Renal cortical epithelial cell (primary cell): ENCODE results near the gene NTF3. TPM values are rescaled to one million over a fixed set of nuclear protein-coding genes. Genes with fewer than 3 reads are reported as not detected.

ENCODE experiments used
- DNase-seq: peaks from one replicate; pipeline ENCODE4 v3.0.0-alpha.2; 2011; ENCODE audit warnings: low read depth
- total RNA-seq: library from RNA; depleted of rRNA; stranded (reverse); fragments of >200 nt; gene quantifications from 2 replicates; pipeline ENCODE4 v1.2.3, GENCODE V29; 2014

The NTF3 gene
- total RNA-seq, 1 donor from 2014 or later = 3.6 TPM

- DNase-seq = no peak
These were observed 56.2 kb downstream of the NTF3 start for GRCh38 chr12:5487948-5488625.

GRCh38 chr12:5488626-5488955, 56.7 kb downstream of the NTF3 start:
- DNase-seq = no peak

GRCh38 chr12:5489017-5489416, 57.1 kb downstream of the NTF3 start:
- DNase-seq = no peak

- no peak for DNase-seq
These were observed 58.0 kb downstream of the NTF3 start for GRCh38 chr12:5489760-5490406.

DNA sequence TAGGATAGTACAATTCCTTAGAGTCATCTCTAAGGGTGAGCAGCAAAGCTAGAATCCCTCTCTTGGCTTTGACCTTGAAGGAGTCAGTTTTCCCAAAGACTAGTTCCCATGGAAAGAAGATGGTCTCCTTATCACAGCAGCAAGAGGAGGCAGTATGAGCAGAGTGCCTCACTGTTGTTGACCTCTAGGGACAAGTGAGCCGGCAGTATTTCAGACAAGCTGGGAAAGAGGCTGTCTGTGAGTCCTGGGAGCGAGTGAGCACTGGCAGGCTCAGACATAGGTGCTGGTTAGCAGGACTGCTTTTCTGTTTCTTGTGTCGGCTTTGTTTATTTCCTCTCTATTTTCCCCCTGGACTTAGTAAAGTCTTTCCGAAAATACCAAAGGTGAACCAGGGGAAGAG, 60.7 kb downstream of the NTF3 start:
- no peak for DNase-seq

DNA sequence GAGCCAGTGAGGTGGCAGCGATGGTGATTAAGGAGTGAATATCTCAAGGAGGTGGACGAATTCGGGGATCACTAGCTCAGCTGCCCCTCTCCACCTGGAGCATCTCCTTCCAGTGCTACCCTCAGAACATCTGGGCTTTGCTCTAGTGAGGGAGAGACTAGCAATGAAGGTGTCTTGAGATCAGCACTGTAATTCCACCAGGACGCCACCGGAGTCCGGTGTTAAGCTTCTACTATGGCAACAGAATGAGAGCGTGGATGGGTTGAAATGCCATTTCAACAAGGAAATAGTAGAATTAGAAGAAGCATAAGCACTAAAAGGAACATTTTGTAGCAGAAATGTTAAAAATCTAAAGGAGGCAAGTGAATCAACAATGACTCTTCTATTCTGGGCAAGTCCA, 61.1 kb downstream of the NTF3 start:
- no peak for DNase-seq

DNA sequence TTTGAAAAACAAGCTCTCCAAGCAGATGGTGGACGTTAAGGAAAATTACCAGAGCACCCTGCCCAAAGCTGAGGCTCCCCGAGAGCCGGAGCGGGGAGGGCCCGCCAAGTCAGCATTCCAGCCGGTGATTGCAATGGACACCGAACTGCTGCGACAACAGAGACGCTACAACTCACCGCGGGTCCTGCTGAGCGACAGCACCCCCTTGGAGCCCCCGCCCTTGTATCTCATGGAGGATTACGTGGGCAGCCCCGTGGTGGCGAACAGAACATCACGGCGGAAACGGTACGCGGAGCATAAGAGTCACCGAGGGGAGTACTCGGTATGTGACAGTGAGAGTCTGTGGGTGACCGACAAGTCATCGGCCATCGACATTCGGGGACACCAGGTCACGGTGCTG, 62.4 kb downstream of the NTF3 start:
- no peak for DNase-seq

GRCh38 chr12:5497329-5498053, 65.6 kb downstream of the NTF3 start:
- DNase-seq = peak; percentile 35

GRCh38 chr12:5498076-5498475, 66.2 kb downstream of the NTF3 start:
- DNase-seq = peak; percentile 18

GRCh38 chr12:5498806-5499205, 66.9 kb downstream of the NTF3 start:
- no peak for DNase-seq

DNA sequence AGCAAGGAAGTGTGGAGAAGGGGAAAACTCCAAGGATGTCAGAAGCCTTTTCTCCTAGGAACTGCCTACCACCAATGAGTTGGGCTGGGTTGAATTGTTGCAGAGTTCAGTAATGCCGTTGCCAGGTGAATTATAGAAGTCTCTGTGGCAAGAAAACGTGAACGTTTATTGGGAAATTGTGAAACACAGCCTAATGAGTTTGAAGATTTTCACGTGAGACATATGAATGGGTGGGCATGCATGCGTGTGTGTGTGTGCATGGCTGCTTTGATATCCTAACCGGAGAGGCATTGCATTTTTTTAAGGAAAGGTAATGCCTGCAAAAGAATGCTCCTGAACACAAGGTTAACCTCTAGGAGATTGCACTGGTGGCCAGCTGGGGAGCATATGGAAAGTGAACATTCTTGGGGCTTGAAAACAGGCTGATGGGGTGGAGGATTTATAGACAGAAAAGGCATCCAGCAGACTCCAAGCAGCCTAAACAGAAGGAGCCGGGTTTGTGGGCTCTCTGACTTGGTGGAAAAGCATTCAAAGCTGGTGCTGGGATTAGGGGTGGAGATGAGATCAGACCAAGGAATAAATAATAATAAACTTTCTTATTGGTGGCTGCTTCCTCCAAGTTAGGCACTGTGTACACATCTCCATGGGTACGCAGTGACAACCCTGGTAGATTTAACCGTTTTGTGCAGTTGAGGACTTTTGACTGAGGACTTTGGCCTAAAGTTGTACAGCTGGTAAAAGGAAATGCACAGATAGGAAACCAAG, 67.8 kb downstream of the NTF3 start:
- DNase-seq = no peak

DNA sequence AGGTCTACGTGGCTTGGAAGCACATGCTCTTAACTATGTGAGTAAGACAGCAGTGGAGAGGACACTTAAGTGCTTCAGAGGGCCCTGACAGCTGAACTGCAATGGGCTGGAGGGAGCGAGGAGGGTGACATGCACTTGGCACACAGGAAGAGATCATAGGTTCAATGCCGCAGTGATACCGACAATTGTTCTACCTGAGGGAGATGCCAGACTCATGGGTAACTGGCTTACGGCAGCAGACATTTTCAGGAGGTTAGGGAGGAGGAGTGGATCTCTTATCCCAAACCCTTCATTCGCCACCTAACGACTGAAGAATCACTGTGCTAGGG, 68.4 kb downstream of the NTF3 start:
- DNase-seq = no peak

GRCh38 chr12:5503774-5504173, 71.9 kb downstream of the NTF3 start:
- DNase-seq = peak; percentile 16

DNA sequence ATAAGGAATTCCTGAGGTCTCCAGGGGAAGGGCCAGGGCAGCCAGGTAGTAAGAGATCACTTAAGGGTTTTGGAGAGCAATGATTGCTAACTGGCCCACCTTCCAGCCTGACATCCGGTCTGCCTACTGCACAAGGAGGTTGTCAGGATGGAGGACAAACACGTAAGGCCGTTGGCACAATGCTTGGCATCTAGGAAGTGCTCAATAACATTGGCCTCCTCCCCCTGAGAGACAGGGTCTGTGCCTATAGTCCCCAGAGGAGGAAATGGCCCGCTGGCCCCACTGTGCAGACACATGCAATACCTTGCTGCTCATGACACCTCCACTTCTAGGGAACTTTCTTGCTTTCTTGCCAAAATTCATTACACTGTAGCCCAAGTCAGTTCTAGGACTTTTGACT, 73.2 kb downstream of the NTF3 start:
- DNase-seq = no peak

DNA sequence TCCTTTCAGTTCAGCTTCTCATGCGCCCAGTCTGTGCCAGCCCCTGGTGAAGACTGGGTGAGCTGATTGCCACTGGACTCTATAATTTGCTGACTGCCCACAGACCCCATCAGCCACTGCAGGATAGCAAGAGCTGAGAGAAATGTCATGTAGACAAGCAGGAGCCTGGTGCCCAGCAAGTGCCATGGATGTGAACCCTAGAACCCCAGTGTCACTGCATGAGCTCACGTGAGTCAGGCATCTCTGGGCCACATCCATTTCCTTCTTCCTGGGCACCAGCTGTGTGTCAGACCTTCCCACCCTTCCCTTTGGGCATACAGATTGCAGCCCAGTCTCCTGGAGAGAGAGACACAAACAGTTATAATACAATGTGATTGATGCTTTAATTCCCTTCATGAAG, 73.8 kb downstream of the NTF3 start:
- no peak for DNase-seq

DNA sequence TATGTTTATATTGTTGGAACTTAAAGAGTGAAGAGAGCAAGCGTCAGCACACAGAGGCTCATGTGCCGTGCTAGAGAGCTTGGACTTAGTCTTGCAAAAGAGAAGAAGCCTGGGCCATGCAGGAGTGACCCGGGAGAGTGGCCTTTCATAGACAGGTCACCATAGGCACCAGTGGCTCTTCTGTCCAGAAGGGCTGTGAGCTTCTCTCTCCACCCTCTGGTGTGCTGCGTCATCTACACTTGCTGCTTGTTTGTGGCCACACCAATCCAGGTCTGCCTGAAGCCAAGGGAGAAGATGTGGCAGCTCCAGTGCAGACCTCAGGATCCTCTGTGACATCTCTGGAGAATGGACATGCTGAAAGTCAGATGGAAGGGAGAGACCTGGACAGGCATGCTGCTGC, 74.4 kb downstream of the NTF3 start:
- DNase-seq = no peak

- no peak for DNase-seq
These were observed 74.9 kb downstream of the NTF3 start for GRCh38 chr12:5506821-5507231.

GRCh38 chr12:5507401-5507935, 75.6 kb downstream of the NTF3 start:
- DNase-seq = no peak

GRCh38 chr12:5507944-5508343, 76.0 kb downstream of the NTF3 start:
- no peak for DNase-seq

DNA sequence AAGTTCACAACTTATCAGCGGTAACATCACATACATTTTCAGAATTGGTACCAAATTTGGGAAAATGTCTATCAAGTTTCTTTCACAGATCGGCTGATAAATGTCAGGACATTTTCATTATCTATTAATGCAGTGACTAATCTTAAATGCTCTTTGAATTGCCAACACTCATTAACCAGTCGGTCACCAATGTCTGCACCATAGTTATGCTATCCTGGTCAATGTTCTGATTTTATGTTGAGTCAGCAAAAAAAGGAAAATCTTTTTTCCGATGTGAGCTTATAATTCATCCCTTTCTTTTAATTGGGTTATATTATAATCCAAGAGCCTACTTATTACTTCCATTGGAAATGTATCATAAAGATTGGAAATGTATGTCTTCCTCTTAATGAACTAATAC, 77.2 kb downstream of the NTF3 start:
- no peak for DNase-seq

DNA sequence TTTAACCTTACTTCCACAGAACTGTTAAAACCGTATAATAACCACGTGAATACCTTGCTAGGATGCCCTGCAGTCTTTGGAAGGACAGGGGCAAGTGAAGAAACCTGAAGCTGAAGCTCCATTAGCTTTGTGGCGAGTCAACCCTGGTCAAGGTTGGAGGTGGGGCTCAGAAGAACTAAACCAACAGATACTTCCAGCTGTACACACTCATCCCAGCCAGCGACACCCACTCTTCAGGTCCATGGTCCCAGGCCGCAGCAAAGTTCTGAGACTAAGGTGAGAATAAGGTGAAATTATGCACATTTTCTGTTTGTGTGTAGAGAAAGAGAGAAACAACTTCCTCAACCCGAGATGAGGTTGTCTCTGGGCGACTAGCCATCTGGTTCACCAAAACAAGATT, 77.6 kb downstream of the NTF3 start:
- DNase-seq = no peak

GRCh38 chr12:5510251-5510805, 78.4 kb downstream of the NTF3 start:
- DNase-seq = no peak
